ENCODE data around the gene BTRC.

BTRC gene

DNA sequence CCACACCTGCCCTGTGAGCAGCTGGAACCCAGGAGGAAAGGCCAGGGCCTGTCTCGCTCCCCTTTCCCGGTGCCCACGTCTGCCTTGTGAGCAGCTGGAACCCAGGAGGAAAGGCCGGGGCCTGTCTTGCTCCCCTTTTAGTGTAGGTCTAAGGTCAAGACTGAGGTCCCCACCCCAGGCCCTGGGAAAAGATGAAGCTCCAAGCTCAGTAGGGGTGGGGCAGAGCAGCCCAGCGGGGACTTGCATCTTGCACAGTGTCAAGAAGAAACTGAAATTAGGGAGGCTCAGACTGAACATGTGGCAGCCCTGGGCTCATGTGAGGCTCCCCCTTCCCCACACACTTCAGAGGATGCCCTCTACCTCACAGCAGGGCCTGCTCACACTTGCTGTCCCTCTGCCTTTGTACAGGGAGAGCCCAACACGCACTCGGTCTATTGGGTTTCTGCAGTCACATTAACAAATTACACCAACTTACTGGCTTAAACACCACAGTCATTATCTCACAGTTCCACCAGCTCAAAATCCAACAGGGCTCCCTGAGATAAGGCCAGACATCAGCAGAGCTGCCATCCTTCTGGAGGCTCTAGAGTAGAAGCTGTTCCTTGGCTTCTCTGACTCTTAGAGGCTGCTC, 221.7 kb downstream of the BTRC start (continued):
- TF ChIP-seq, protein P1, sequence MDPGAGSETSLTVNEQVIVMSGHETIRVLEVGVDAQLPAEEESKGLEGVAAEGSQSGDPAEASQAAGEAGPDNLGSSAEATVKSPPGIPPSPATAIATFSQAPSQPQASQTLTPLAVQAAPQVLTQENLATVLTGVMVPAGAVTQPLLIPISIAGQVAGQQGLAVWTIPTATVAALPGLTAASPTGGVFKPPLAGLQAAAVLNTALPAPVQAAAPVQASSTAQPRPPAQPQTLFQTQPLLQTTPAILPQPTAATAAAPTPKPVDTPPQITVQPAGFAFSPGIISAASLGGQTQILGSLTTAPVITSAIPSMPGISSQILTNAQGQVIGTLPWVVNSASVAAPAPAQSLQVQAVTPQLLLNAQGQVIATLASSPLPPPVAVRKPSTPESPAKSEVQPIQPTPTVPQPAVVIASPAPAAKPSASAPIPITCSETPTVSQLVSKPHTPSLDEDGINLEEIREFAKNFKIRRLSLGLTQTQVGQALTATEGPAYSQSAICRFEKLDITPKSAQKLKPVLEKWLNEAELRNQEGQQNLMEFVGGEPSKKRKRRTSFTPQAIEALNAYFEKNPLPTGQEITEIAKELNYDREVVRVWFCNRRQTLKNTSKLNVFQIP (CRISPR knock-in tag; IDR thresholded peaks at IDR 0.05; ENCODE audit: borderline replicate concordance, low read depth), result no peak

DNA sequence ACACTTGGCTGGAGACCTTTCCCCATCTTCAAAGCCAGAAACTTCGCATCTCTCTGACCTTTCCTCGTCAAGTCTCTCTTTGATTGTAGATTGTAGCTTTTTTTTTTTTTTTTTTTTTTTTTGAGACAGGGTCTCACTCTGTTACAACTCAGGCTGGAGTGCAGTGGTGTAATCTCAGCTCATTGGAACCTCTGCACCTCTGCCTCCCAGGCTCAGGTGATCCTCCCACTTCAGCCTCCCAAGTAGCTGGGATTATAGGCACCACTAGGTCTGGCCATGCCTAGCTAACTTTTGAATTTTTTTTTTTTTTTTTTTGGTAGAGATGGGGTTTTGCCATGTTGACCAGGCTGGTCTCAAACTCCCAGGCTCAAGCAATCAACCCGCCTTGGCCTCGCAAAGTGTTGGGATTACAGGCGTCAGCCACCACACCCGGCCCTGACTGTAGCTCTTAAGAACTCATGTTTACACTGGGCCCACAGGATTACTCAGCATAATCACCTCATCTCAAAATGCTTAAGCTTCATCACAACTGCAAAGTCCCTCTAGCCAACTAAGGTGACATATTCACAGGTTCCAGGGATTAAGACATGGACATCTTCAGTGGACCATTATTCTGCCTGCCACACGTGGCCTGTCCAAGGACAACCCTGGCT, 222.4 kb downstream of the BTRC start:
- no peak for TF ChIP-seq ARNTL (CRISPR knock-in tag; IDR thresholded peaks at IDR 0.05; ENCODE audit: borderline replicate concordance, low read depth)
- no peak for TF ChIP-seq OSR1 (CRISPR knock-in tag; IDR thresholded peaks at IDR 0.05)
- TF ChIP-seq, protein P2, sequence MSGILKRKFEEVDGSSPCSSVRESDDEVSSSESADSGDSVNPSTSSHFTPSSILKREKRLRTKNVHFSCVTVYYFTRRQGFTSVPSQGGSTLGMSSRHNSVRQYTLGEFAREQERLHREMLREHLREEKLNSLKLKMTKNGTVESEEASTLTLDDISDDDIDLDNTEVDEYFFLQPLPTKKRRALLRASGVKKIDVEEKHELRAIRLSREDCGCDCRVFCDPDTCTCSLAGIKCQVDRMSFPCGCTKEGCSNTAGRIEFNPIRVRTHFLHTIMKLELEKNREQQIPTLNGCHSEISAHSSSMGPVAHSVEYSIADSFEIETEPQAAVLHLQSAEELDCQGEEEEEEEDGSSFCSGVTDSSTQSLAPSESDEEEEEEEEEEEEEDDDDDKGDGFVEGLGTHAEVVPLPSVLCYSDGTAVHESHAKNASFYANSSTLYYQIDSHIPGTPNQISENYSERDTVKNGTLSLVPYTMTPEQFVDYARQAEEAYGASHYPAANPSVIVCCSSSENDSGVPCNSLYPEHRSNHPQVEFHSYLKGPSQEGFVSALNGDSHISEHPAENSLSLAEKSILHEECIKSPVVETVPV (CRISPR knock-in tag; IDR thresholded peaks at IDR 0.05), result no peak
- TF ChIP-seq ZNF565 (CRISPR knock-in tag; conservative IDR thresholded peaks at IDR 0.05; ENCODE audit: low read depth), result no peak
- no peak for ATAC-seq

DNA sequence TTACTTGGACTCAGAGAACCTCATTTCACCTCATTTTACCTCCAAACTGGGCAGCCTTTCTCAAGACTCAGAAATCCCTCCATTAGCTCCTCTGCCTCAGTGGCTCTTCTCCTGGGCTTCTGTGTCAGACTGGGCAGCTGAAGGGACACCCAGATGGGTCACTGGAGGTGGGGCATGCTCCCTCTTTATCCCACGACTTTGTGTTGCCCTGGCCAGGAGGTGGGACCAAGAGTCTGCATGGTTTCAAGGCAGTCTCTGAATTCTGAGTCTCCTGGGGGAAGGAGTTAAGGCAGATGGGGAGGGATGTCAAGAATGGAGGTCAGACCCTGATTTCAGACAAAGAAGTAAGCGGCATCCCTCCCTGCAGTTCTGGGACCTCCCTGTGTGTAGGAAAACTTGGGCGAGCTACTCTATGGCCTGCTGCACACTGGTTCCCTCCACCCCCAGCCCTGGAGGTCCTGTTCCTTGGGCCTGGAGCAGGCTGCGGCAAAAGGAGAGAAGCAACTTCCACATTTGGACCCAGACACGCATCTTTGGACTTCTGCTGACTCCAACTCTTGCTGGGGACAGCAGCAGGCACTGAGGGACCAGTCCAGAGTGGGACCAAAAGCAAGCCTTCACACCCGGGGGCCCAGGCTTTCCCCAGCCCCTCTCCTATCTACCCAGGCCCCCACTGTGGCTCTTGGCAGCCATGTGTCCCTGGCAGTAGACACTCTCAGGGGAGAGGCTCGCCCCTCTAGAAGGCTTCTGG, 223.3 kb downstream of the BTRC start:
- no peak for ATAC-seq
- TF ChIP-seq BACH2 (CRISPR knock-in tag; IDR thresholded peaks at IDR 0.05; ENCODE audit: borderline replicate concordance) (no peak), ZNF8 (CRISPR knock-in tag; IDR thresholded peaks at IDR 0.05) (no peak), ISL1 (CRISPR knock-in tag; IDR thresholded peaks at IDR 0.05) (no peak), PPARA (CRISPR knock-in tag; IDR thresholded peaks at IDR 0.05; ENCODE audit: borderline replicate concordance) (no peak), GLIS3 (CRISPR knock-in tag; IDR thresholded peaks at IDR 0.05) (no peak), OSR1 (CRISPR knock-in tag; IDR thresholded peaks at IDR 0.05) (no peak), ESRRG (CRISPR knock-in tag; IDR thresholded peaks at IDR 0.05) (no peak), ARNTL (CRISPR knock-in tag; IDR thresholded peaks at IDR 0.05; ENCODE audit: borderline replicate concordance, low read depth) (no peak), RARB (CRISPR knock-in tag; IDR thresholded peaks at IDR 0.05) (no peak), ZFP3 (CRISPR knock-in tag; IDR thresholded peaks at IDR 0.05) (no peak)
- TF ChIP-seq, protein P2 (CRISPR knock-in tag; IDR thresholded peaks at IDR 0.05), result no peak
- TF ChIP-seq, protein P3, sequence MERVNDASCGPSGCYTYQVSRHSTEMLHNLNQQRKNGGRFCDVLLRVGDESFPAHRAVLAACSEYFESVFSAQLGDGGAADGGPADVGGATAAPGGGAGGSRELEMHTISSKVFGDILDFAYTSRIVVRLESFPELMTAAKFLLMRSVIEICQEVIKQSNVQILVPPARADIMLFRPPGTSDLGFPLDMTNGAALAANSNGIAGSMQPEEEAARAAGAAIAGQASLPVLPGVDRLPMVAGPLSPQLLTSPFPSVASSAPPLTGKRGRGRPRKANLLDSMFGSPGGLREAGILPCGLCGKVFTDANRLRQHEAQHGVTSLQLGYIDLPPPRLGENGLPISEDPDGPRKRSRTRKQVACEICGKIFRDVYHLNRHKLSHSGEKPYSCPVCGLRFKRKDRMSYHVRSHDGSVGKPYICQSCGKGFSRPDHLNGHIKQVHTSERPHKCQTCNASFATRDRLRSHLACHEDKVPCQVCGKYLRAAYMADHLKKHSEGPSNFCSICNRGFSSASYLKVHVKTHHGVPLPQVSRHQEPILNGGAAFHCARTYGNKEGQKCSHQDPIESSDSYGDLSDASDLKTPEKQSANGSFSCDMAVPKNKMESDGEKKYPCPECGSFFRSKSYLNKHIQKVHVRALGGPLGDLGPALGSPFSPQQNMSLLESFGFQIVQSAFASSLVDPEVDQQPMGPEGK (CRISPR knock-in tag; IDR thresholded peaks at IDR 0.05; ENCODE audit: borderline replicate concordance), result no peak

DNA sequence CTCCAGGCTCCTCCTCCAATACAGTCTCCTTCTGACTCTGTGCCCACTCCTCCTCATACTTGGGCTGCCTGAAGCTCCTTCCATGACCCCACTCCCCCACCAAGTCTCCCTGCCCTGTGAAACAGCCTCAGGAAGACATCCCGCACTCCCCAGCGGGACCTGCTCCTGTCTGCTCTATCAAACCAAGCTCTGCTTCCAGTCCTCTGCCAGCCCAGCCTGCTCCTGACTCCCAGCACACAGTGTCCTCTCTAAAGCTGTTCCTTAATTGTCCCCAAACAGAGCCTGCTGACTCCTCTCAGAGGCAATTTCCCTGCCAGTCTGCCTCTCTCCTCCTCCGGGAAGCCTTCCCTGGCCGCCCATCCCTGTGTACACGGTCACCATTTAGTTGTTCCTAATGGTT, 224.2 kb downstream of the BTRC start:
- ATAC-seq, result no peak
- no peak for TF ChIP-seq ZNF565 (CRISPR knock-in tag; conservative IDR thresholded peaks at IDR 0.05; ENCODE audit: low read depth)
- TF ChIP-seq, protein P4, sequence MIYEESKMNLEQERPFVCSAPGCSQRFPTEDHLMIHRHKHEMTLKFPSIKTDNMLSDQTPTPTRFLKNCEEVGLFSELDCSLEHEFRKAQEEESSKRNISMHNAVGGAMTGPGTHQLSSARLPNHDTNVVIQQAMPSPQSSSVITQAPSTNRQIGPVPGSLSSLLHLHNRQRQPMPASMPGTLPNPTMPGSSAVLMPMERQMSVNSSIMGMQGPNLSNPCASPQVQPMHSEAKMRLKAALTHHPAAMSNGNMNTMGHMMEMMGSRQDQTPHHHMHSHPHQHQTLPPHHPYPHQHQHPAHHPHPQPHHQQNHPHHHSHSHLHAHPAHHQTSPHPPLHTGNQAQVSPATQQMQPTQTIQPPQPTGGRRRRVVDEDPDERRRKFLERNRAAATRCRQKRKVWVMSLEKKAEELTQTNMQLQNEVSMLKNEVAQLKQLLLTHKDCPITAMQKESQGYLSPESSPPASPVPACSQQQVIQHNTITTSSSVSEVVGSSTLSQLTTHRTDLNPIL (CRISPR knock-in tag; IDR thresholded peaks at IDR 0.05; ENCODE audit: low read depth), result no peak
